ENCODE results near the gene HTRA3.

The HTRA3 gene

GRCh38 chr4:8300832-8301231 lies 31.3 kb downstream of the HTRA3 start:
- Histone ChIP-seq H3K4me1 (no peaks in the 10 kb centered on the region), H3K36me3 (ENCODE audit: control insufficient read depth, insufficient read depth, low read length) (no peaks in the 10 kb centered on the region)
- TF ChIP-seq, protein P1, sequence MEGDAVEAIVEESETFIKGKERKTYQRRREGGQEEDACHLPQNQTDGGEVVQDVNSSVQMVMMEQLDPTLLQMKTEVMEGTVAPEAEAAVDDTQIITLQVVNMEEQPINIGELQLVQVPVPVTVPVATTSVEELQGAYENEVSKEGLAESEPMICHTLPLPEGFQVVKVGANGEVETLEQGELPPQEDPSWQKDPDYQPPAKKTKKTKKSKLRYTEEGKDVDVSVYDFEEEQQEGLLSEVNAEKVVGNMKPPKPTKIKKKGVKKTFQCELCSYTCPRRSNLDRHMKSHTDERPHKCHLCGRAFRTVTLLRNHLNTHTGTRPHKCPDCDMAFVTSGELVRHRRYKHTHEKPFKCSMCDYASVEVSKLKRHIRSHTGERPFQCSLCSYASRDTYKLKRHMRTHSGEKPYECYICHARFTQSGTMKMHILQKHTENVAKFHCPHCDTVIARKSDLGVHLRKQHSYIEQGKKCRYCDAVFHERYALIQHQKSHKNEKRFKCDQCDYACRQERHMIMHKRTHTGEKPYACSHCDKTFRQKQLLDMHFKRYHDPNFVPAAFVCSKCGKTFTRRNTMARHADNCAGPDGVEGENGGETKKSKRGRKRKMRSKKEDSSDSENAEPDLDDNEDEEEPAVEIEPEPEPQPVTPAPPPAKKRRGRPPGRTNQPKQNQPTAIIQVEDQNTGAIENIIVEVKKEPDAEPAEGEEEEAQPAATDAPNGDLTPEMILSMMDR (IDR thresholded peaks at IDR 0.05): no peak

DNA sequence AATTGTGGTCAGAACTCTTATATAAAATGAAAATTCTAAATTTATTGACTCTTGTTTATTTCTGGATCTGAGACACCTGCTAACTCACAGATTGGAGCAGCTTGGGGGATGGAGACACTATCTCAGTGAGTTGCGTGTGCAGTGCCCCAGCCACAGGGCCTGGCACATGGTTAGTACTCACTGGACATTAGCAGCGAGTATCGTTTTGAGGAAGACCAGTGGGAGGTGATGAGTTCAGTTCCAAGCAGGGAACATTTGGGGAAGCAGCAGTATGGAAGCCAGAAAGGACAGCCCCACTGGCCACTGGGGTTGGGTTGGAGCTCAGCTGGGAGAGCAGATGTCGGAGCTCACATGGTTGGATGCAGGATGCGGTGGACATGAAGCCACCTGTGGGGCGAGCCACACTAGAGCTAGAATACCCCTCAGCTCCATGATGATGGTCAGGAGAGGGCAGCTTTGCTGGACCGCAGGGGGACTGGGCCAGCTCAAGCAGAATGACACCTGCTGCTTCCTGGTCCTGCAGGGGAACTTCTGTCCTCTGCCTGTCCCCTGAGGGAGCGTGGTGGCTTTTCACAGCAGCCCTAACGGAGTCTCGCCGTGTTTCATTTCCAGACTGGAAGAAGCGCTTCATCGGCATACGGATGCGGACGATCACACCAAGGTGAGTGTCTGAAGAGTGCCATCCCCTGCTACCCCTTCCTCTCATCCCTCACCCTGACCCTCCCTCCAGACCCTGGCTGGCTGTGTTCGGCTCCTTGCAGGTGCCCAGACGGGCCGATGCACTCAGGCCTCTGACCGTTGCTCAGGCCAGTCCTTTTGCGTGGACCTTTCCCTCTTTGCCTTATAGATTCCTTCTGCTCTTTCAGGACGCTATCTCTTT lies 32.5 kb downstream of the HTRA3 start:
- Histone ChIP-seq H3K79me2 (no peaks in the 10 kb centered on the region), H3K4me1 (no peaks in the 10 kb centered on the region), H3K27me3 (ENCODE audit: control insufficient read depth, insufficient read depth, low read length) (no peaks in the 10 kb centered on the region), H3K4me3 (ENCODE audit: low read depth, low read length) (no peak overlapping the region), H3K9me3 (ENCODE audit: control insufficient read depth, low read length) (no peaks in the 10 kb centered on the region), H2AFZ (no peak overlapping the region), H3K4me2 (ENCODE audit: low read length) (no peak overlapping the region), H3K36me3 (ENCODE audit: control insufficient read depth, insufficient read depth, low read length) (no peaks in the 10 kb centered on the region), H3K9ac (no peak overlapping the region), H3K27ac (no peak overlapping the region)
- TF ChIP-seq, protein P1 (IDR thresholded peaks at IDR 0.05): no peak

More at GRCh38 chr4:8300832-8301231, 31.3 kb downstream of the HTRA3 start:
- no peak overlapping the region for H3K27ac ChIP-seq
- H3K79me2 ChIP-seq: no peaks in the 10 kb centered on the region
- no peak overlapping the region for H3K4me3 ChIP-seq (ENCODE audit: low read depth, low read length)
- H2AFZ ChIP-seq: no peak overlapping the region
- H3K9me3 ChIP-seq (ENCODE audit: control insufficient read depth, low read length): no peaks in the 10 kb centered on the region
- H3K27me3 ChIP-seq (ENCODE audit: control insufficient read depth, insufficient read depth, low read length): no peaks in the 10 kb centered on the region
- H3K4me2 ChIP-seq (ENCODE audit: low read length): no peak overlapping the region
- H3K9ac ChIP-seq: no peak overlapping the region

DNA sequence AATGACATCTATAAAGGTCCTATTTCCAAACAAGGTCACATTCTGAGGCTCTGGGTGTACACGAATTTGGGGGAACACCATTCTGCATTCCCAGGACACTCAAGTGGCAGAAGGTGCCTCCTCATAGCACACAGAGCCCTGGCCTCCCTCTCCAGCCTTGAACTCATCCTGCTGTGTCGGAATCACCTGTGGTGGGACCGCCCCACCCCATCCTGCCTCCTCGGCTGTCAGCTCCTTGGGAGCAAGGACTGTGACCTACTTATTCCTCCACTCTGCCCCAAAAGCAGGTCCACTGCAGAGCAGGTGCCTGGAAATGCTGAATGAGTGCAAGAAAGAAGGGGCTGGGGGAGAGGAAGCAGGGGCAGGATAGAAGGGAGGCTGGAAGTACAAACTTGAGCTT lies 33.5 kb downstream of the HTRA3 start:
- no peaks in the 10 kb centered on the region for H3K36me3 ChIP-seq (ENCODE audit: control insufficient read depth, insufficient read depth, low read length)
- H3K79me2 ChIP-seq: no peaks in the 10 kb centered on the region
- H3K4me2 ChIP-seq (ENCODE audit: low read length): no peak overlapping the region
- no peaks in the 10 kb centered on the region for H3K9me3 ChIP-seq (ENCODE audit: control insufficient read depth, low read length)
- no peak overlapping the region for H3K9ac ChIP-seq
- TF ChIP-seq, protein P1 (IDR thresholded peaks at IDR 0.05): no peak
- H3K4me3 ChIP-seq (ENCODE audit: low read depth, low read length): no peak overlapping the region
- no peaks in the 10 kb centered on the region for H3K4me1 ChIP-seq
- no peaks in the 10 kb centered on the region for H3K27me3 ChIP-seq (ENCODE audit: control insufficient read depth, insufficient read depth, low read length)
- no peak overlapping the region for H3K27ac ChIP-seq
- no peak overlapping the region for H2AFZ ChIP-seq

GRCh38 chr4:8303485-8304281 lies 34.1 kb downstream of the HTRA3 start:
- TF ChIP-seq, protein P1 (IDR thresholded peaks at IDR 0.05): no peak
- no peaks in the 10 kb centered on the region for H3K79me2 ChIP-seq
- no peaks in the 10 kb centered on the region for H3K9me3 ChIP-seq (ENCODE audit: control insufficient read depth, low read length)
- H3K4me1 ChIP-seq: no peaks in the 10 kb centered on the region
- H3K4me2 ChIP-seq (ENCODE audit: low read length): no peak overlapping the region
- no peaks in the 10 kb centered on the region for H3K27me3 ChIP-seq (ENCODE audit: control insufficient read depth, insufficient read depth, low read length)
- no peak overlapping the region for H2AFZ ChIP-seq
- H3K27ac ChIP-seq: no peak overlapping the region
- H3K9ac ChIP-seq: no peak overlapping the region
- no peaks in the 10 kb centered on the region for H3K36me3 ChIP-seq (ENCODE audit: control insufficient read depth, insufficient read depth, low read length)
- H3K4me3 ChIP-seq (ENCODE audit: low read depth, low read length): no peak overlapping the region

Measured in parathyroid adenoma (tissue), 2 donors.